Naive B cell (primary cell): ENCODE data around the gene PRR5L. TPM values are rescaled to one million over a fixed set of nuclear protein-coding genes. Genes with fewer than 3 reads are reported as not detected.

Source experiments
- ATAC-seq, 2 donors: fragments of 150-1000 bp; cut with Tn5 transposase; 2 replicates each; pipeline ENCODE4 v1.10.0; 2021; ENCODE audit warnings: low read depth in 2 of 2, mild to moderate bottlenecking in 2 of 2, moderate library complexity in 2 of 2
- DNase-seq: peaks from one replicate; pipeline ENCODE4 v3.0.0; 2022
- H3K27ac Mint-ChIP-seq, 6 donors: one replicate each; pipeline ENCODE4 v1.8.0; 2020 to 2022; ENCODE audit warnings: mild to moderate bottlenecking in 6 of 6, mixed read lengths in 6 of 6, moderate library complexity in 5 of 6, inconsistent platforms in 2 of 6
- H3K27me3 Mint-ChIP-seq, 3 donors: one replicate each; pipeline ENCODE4 v1.8.0; 2021 to 2022; ENCODE audit warnings: mixed read lengths in 3 of 3, mild to moderate bottlenecking in 1 of 3
- H3K36me3 Mint-ChIP-seq, 2 donors: one replicate each; pipeline ENCODE4 v1.8.0; 2020 to 2022; ENCODE audit warnings: mixed read lengths in 2 of 2, inconsistent platforms in 1 of 2, mild to moderate bottlenecking in 1 of 2
- H3K4me1 Mint-ChIP-seq, 3 donors: one replicate each; pipeline ENCODE4 v1.8.0; 2020 to 2022; ENCODE audit warnings: mixed read lengths in 3 of 3, inconsistent platforms in 1 of 3, mild to moderate bottlenecking in 1 of 3, moderate library complexity in 1 of 3
- H3K4me3 Mint-ChIP-seq, 8 donors: one replicate each; pipeline ENCODE4 v1.8.0; 2020 to 2022; ENCODE audit warnings: mild to moderate bottlenecking in 8 of 8, mixed read lengths in 8 of 8, moderate library complexity in 8 of 8, inconsistent platforms in 2 of 8
- H3K9me3 Mint-ChIP-seq, 7 donors: one replicate each; pipeline ENCODE4 v1.8.0; 2020 to 2022; ENCODE audit warnings: mixed read lengths in 7 of 7, mild to moderate bottlenecking in 5 of 7, inconsistent platforms in 2 of 7, moderate library complexity in 1 of 7
- polyA plus RNA-seq, 6 donors: library from polyadenylated mRNA; unstranded; fragments of 300-500 nt; fragmentation: Illumina TruSeq; gene quantifications; one replicate each; pipeline ENCODE4 v1.2.3, GENCODE V29; 2021; ENCODE audit warnings: low read depth in 6 of 6

The PRR5L gene
- polyA plus RNA-seq, 6 donors from 2014 or later = 0.97 to 4.9 (median 1.9) TPM; not detected in 1

DNA sequence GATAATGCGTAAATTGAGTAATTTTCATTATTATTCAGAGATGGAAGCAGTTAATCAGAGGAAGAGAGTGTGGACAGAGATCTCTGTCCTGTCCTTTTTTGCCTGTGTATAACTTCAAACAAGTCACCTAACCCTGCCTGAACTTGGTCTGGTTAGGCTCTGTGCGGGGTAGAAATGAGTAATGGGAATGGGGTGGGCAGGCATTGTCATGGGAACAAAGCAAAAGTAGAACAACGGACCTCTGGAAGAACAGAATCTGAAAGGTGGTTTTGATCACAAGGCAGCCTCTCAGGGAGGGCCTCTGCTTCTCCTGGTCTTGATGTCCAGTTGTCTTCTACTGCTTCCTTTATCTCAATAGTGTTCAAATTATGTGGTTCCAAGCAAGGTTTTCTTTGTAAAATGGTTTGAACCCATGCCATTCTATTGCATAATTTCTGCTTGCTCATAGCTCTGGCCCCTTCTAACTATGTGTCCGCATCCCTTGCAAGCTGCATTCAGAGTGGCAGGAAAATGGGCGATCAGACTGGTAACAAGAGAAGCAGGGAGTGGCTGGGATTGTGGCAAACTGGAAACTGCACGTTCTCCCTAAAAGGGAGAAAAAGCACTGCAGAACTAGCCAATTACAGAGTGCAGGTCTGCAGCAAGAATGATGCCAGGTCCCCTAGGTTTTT is 76.1 kb downstream of the PRR5L start:
- H3K9me3 Mint-ChIP-seq = no peaks in the 10 kb centered on the region
- no peak overlapping the region for H3K4me3 Mint-ChIP-seq
- H3K4me1 Mint-ChIP-seq = peaks cover 11 to 15% (median 14%) of the 10 kb centered on the region in 3 donors
- DNase-seq (no peak), ATAC-seq (no peak)
- peaks cover 33 to 67% (median 47%) of the 10 kb centered on the region in 3 donors for H3K27me3 Mint-ChIP-seq
- H3K36me3 Mint-ChIP-seq = peaks cover 0 to 9% of the 10 kb centered on the region in 2 donors
- no peak overlapping the region for H3K27ac Mint-ChIP-seq

DNA sequence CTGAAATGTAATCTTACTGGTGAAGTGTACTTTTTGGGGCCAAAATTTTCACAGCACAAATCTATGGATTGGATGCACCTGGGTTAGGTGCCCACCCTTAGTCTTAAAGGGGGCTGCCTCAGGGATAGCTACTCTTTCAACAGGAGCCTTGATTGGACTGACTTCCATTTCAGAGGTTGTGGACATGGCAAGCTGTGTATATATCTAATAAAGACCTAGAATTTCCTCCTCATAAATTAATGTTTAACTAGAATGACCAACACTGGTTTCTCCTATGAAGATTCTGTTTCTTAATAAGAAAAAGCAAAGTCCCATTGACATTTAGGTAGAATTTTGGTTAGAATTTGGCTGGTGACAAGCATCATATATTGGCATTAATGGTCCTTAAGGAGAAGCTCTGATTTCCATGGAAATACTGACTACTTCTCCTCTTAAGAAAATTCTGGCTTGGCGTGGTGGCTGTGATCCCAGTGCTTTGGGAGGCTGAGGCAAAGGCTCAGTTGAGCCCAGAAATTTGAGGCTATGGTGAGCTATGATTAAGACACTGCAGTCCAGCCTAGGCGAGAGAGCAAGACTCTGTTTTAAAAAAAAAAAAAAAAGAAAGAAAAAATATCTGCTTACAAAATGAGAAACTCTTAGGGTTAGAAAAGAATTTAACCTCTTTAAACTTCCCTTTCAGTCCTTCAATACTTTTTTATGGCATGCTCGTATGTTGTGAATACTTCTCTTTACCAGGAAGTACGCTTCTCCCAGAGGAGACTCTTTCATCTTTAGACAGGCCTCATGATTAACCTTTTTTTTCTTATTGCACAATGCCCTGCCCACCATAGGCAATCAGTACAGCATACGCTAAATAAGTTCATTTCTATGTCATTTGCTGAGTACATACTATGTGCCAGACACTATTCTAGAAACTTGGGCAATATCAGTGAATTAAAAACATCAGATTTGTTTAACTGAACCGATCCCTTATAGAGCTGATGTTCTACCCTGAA is 77.2 kb downstream of the PRR5L start:
- ATAC-seq (no peak), DNase-seq (no peak)
- H3K9me3 Mint-ChIP-seq = no peaks in the 10 kb centered on the region
- no peak overlapping the region for H3K27ac Mint-ChIP-seq
- H3K27me3 Mint-ChIP-seq = peaks cover 37 to 56% (median 46%) of the 10 kb centered on the region in 3 donors
- H3K4me3 Mint-ChIP-seq = peak overlapping the region in 1 of 8 donors; percentile 54
- H3K4me1 Mint-ChIP-seq = peaks cover 20 to 25% (median 24%) of the 10 kb centered on the region in 3 donors
- H3K36me3 Mint-ChIP-seq = peaks cover 0 to 9% of the 10 kb centered on the region in 2 donors

DNA sequence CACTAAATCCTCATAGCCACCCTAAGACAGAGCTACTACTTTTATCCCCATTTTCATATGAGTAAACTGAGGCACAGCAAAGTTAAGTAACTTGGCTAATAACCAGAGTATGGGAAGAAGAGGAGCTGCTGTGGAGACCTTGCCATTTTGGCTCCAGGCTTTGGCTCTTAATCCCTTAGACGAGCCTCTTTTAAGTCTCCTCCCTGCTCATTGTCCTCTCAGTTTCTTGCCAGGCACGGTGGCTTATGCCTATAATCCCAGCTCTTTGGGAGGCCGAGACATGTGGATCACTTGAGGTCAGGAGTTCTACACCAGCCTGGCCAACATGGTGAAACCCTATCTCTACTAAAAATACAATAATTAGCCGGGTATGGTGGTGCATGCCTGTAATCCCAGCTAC is 78.6 kb downstream of the PRR5L start:
- Mint-ChIP-seq H3K27ac (no peak overlapping the region), H3K36me3 (peaks cover 0 to 9% of the 10 kb centered on the region in 2 donors), H3K4me1 (peaks cover 22 to 27% (median 26%) of the 10 kb centered on the region in 3 donors), H3K27me3 (peaks cover 33 to 52% (median 40%) of the 10 kb centered on the region in 3 donors), H3K9me3 (no peaks in the 10 kb centered on the region), H3K4me3 (peak overlapping the region in 5 of 8 donors; percentile 16 to 93 (median 35))
- ATAC-seq (no peak), DNase-seq (no peak)

DNA sequence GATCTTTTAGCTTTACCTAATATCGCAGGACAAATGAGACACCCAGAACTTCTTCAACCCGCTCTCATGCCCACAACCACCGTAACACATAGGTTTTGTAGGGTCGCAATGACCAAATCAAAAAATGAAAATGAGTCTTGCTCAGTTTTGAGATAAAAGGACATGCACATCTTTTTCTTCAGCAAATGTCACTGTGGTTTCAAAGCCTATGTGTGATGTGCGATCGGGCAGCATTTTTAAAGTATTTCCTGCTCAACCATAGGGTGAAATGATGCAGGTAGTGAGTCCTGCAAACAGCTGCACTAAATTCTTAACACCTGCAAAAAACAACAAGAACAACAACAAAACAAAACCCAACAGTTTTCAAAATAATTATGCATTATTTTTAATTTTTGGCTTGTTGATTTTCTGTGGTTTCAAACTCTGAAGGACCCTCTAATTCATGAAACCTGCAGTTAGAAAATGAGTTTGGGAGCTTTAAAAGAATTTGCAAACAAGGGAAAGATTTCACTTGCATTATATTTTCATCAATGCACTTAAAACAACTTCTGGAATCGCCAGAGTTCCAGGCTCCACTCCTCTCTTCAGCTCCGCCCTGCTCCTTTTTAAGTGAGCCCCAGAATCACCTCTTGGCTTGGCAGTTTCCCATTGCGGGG is 79.4 kb downstream of the PRR5L start:
- peaks cover 22 to 30% (median 26%) of the 10 kb centered on the region in 3 donors for H3K4me1 Mint-ChIP-seq
- H3K27me3 Mint-ChIP-seq = peaks cover 33 to 47% (median 33%) of the 10 kb centered on the region in 3 donors
- peak overlapping the region in 1 of 6 donors; percentile 80 for H3K27ac Mint-ChIP-seq
- H3K4me3 Mint-ChIP-seq = peak overlapping the region; percentile 47 to 97 (median 94)
- no peak for DNase-seq
- no peak for ATAC-seq
- no peaks in the 10 kb centered on the region for H3K9me3 Mint-ChIP-seq
- peaks cover 0 to under 1% of the 10 kb centered on the region in 2 donors for H3K36me3 Mint-ChIP-seq

DNA sequence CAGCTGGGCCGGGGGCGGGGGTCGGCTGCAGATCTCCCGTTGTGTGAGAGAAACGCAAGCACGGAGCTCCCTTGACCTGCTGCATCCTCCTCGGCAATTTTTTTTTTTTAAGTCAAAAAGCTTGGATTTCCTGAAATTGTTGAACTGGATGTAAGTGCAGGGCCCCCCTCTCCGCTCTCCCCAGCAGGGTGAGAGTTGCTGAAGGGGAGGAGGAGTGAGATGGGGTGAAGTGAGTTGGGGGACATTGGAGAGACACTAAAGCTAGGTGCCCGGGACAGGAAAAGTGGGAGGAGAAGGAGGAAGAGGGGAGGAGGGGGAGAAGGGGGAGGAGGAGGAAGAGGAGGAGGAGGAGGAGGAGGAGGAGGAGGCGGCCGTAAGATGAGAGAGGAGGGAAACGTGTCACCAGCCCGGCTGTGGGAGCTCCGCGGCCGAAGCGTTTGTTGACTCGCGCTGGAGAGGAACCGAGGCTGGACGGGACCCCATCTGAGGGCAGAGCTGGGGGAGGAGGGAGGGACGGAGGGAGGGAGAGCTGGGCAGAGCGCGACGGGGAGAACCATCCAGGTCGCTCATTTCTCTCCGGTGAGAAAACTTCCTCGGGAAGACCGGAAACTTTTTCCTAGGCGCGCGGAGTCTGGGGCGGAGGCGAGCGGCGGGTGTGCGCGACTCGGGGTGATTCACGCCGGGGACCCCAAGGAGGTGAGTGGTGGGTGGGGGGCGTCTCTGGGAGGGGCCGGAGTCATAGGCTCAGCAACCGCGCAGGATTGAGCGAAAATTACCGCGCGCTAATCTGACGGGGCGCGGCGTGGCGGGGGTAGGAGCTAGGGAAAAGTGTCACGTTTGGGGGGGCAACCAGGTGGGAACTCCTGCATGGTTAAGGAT is 80.2 kb downstream of the PRR5L start:
- no peaks in the 10 kb centered on the region for H3K9me3 Mint-ChIP-seq
- no peak for DNase-seq
- H3K36me3 Mint-ChIP-seq = no peaks in the 10 kb centered on the region
- peak in 1 of 2 donors; percentile 6 for ATAC-seq
- H3K27me3 Mint-ChIP-seq = peaks cover 33 to 41% (median 37%) of the 10 kb centered on the region in 3 donors
- H3K27ac Mint-ChIP-seq = peak overlapping the region in 2 of 6 donors; percentile 80 to 94
- peak overlapping the region; percentile 90 to 97 (median 94) for H3K4me3 Mint-ChIP-seq
- H3K4me1 Mint-ChIP-seq = peaks cover 22 to 32% (median 26%) of the 10 kb centered on the region in 3 donors

DNA sequence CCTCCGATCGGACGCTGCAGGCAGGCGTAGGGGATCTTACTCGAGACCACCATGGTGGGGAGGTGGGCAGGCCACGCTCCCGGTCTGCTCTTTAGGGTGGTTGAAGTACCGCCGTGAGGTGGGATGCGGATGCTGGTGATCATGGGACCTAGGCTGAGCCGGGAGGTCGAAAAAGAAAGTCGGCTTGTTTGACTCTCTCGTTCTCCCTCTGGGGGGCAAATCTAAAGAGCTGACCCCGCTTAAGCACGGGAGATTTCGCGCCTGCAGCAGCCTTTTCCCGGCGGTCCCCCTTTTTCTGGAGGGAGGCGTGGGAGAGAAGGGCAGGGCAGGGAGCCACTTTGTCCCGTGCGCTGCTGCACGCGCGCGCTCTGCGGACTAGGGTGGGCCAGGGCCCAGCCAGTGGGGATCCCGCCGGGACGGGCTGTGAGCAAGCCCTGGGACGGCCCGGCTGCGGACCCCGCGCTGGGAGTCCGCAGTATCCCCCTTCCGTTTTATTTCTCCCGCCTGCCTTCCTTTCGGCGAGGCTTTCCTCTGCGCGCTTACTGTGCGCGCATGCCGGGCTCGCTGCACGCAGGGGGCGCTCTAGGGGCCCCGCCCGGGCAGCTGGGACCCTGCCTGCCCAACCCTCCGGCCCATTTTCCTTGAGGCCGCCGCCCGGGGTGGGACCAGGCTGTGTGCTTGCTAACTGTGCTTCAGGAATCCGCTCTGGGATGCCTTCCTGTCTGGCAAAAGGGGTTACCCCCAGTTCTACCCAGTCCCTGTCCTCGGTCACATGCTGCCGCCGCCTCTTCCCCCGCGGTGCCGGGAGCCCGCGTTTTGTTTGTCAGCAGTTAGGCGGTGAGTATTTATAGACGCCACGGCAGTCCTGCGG is 81.0 kb downstream of the PRR5L start:
- Mint-ChIP-seq H3K27me3 (peaks cover 33 to 37% (median 36%) of the 10 kb centered on the region in 3 donors), H3K4me1 (peaks cover 22 to 32% (median 26%) of the 10 kb centered on the region in 3 donors)

DNA sequence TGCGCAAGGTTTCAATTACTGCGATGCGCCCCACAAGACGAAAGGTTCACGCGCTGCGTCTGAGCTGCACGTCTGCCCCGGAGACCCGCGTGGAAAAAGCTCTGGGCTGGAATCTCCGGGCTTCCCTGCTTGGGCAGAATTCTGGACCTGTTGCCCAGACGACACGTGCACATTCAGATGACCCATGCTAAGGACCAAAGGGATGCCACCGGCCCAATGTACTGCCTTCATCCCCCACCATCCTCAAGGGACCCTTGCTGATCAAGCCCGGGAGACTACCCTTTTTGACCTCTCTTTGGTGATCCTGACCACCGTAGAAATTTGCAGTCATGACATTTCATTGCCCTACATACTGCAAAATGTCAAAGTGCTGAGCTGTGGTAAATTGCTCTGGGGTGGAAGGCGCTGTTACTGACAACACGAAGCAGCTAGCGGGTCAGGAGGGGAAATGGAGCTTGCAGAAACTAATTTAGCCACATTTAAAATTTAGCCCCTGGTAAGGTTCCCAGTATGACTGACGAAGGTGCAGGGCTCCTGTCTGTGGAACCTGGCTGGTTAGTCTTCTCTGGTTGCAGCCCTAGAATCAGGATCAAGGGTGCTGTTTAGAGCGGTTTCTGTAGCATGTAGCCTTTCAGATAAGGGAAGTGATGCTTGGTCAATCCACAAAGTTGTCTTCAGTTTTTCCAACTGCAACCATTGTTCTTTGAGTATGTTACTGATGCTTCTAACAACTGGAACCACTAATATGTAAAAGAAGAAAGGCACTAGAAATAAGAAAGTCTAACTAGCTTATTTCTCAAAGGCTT is 81.9 kb downstream of the PRR5L start:
- peaks cover 22 to 32% (median 26%) of the 10 kb centered on the region in 3 donors for H3K4me1 Mint-ChIP-seq
- DNase-seq = no peak
- peak overlapping the region; percentile 90 to 97 (median 93) for H3K4me3 Mint-ChIP-seq
- H3K27ac Mint-ChIP-seq = peak overlapping the region in 3 of 6 donors; percentile 12 to 79 (median 49)
- H3K9me3 Mint-ChIP-seq = no peaks in the 10 kb centered on the region
- ATAC-seq = peak; percentile 24 to 26
- H3K27me3 Mint-ChIP-seq = peaks cover 33 to 37% (median 36%) of the 10 kb centered on the region in 3 donors
- H3K36me3 Mint-ChIP-seq = no peaks in the 10 kb centered on the region

More for the DNA sequence above, 81.0 kb downstream of the PRR5L start:
- ATAC-seq = peak; percentile 68
- peak; percentile 44 for DNase-seq
- Mint-ChIP-seq H3K36me3 (no peaks in the 10 kb centered on the region), H3K9me3 (no peaks in the 10 kb centered on the region), H3K27ac (peak overlapping the region in 4 of 6 donors; percentile 10 to 94 (median 60)), H3K4me3 (peak overlapping the region; percentile 90 to 97 (median 94))

DNA sequence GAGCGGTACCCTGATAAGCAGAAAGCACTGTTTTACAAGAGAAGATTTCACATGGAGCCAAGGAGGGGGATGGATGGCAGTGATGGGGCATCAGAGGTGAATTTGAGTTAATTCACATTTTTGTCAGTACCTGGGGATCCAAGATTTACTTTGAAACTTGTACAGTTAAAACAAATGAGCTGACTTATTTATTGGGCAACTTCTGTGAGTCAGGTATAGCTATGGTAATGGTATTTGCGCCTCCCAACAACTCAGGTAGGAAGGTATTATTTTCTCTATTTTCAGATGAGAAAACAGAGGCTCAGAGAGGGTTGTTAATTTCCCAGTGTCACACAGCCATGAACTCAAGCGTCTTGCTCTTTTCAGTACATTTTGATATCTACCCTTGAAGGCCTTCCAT is 83.6 kb downstream of the PRR5L start:
- H3K9me3 Mint-ChIP-seq = no peaks in the 10 kb centered on the region
- H3K36me3 Mint-ChIP-seq = no peaks in the 10 kb centered on the region
- H3K27ac Mint-ChIP-seq = no peak overlapping the region
- peak overlapping the region in 2 of 8 donors; percentile 34 to 95 for H3K4me3 Mint-ChIP-seq
- H3K27me3 Mint-ChIP-seq = peaks cover 27 to 32% (median 31%) of the 10 kb centered on the region in 3 donors
- no peak for ATAC-seq
- DNase-seq = no peak
- H3K4me1 Mint-ChIP-seq = peaks cover 22 to 32% (median 26%) of the 10 kb centered on the region in 3 donors

DNA sequence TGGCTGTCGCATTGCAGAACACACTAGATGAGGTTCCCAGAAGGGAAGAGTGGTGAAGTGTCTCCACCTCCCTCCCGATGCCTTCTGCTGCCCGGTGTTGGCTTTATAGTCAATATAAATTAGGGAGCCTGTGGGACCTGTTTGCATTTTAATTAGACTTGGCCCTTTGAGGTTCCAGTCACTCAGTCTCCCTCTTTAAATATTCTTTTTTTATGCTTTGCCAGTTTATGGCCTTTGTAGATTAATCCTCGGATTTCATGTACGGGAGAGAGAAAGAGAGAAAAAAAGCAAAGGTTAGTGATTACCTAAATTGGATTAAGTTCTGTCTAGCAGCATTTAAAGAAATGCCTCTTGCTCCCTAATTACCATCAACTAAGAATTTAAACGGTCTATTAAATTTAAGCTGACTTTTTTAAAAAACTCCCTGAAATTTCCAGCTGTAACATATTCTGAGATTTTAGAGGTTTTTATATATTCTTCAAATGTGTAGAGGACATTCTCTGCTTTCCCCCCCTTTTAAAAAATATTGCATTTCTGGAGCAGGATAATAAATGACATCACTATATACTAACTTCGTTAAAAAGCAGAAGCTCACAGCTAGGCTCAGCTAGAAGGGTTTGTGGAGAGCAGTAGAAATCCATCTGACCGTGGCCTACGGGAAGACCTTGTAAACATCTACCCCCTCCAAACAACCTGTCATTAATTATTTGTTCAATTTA is 84.4 kb downstream of the PRR5L start:
- peak overlapping the region in 6 of 8 donors; percentile 14 to 82 (median 60) for H3K4me3 Mint-ChIP-seq
- H3K27ac Mint-ChIP-seq = no peak overlapping the region
- H3K9me3 Mint-ChIP-seq = no peaks in the 10 kb centered on the region
- H3K27me3 Mint-ChIP-seq = peaks cover 24 to 25% (median 24%) of the 10 kb centered on the region in 3 donors
- no peaks in the 10 kb centered on the region for H3K36me3 Mint-ChIP-seq
- peaks cover 22 to 32% (median 26%) of the 10 kb centered on the region in 3 donors for H3K4me1 Mint-ChIP-seq
- DNase-seq = no peak
- ATAC-seq = peak; percentile 30 to 34

DNA sequence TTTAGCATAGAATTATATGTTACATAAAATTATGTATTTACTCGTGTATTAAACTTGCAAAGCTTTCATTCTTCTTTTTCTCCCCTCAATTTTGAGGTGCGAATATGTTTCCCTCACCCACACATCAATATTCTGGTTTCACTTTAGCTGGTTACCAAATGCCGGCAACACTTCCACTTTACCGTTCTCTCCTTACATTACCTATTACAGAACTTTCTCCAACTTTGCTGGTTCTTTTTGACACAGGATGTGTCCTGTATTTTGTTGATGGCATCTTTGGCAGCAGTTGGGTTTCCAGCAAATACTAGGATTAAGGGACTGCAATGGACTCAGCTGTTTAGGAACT is 84.9 kb downstream of the PRR5L start:
- peak overlapping the region in 1 of 6 donors; percentile 15 for H3K27ac Mint-ChIP-seq
- no peaks in the 10 kb centered on the region for H3K9me3 Mint-ChIP-seq
- H3K36me3 Mint-ChIP-seq = no peaks in the 10 kb centered on the region
- H3K4me1 Mint-ChIP-seq = peaks cover 20 to 27% (median 22%) of the 10 kb centered on the region in 3 donors
- peak overlapping the region; percentile 6 to 82 (median 44) for H3K4me3 Mint-ChIP-seq
- ATAC-seq (peak in 1 of 2 donors; percentile 11), DNase-seq (no peak)
- H3K27me3 Mint-ChIP-seq = peaks cover 18 to 20% (median 20%) of the 10 kb centered on the region in 3 donors
